Smooth muscle cell (in vitro differentiated cells): ENCODE data around the gene ABCG1. TPM values are rescaled to one million over a fixed set of nuclear protein-coding genes. Genes with fewer than 3 reads are reported as not detected.

ENCODE experiments used
- DNase-seq: peaks from one replicate; lab custom pipeline; 2025; ENCODE audit not compliant: unreplicated experiment; lab: John Stamatoyannopoulos, UW
- H2AFZ ChIP-seq: fragments of 200-600 bp; sonication (generic); 2 replicates; pipeline ENCODE4 v1.6.0; 2016; ENCODE audit warnings: antibody characterized with exemption, low read depth, mild to moderate bottlenecking
- H3F3A ChIP-seq: fragments of 200-600 bp; sonication (generic); 2 replicates; pipeline ENCODE4 v1.6.0; 2017; ENCODE audit warnings: antibody characterized with exemption, low read depth
- H3K27ac ChIP-seq: fragments of 200-600 bp; sonication (generic); 2 replicates; pipeline ENCODE4 v1.5.1; 2016; ENCODE audit warnings: low read depth, mild to moderate bottlenecking
- H3K27me3 ChIP-seq: fragments of 200-600 bp; sonication (generic); 2 replicates; pipeline ENCODE4 v1.6.1; 2016; ENCODE audit warnings: low read depth, mild to moderate bottlenecking
- H3K36me3 ChIP-seq: fragments of 200-600 bp; sonication (generic); 2 replicates; pipeline ENCODE4 v1.5.1; 2016; ENCODE audit warnings: low read depth
- H3K4me1 ChIP-seq: fragments of 200-600 bp; sonication (generic); 2 replicates; pipeline ENCODE4 v1.5.1; 2016; ENCODE audit warnings: low read depth
- H3K4me2 ChIP-seq: fragments of 200-600 bp; sonication (generic); 2 replicates; pipeline ENCODE4 v1.6.0; 2016; ENCODE audit warnings: mild to moderate bottlenecking
- H3K4me3 ChIP-seq: fragments of 200-600 bp; sonication (generic); 2 replicates; pipeline ENCODE4 v1.5.1; 2016; ENCODE audit warnings: mild to moderate bottlenecking
- H3K79me2 ChIP-seq: fragments of 200-600 bp; sonication (generic); 2 replicates; pipeline ENCODE4 v1.6.0; 2016; ENCODE audit warnings: low read depth, mild to moderate bottlenecking
- H3K9ac ChIP-seq: fragments of 200-600 bp; sonication (generic); 2 replicates; pipeline ENCODE4 v1.6.0; 2016; ENCODE audit warnings: low read depth
- H3K9me3 ChIP-seq: fragments of 200-600 bp; sonication (generic); replicated peaks from 2 replicates; pipeline ENCODE4 v1.5.1; 2016; ENCODE audit warnings: low read depth
- H4K20me1 ChIP-seq: fragments of 200-600 bp; sonication (generic); 2 replicates; pipeline ENCODE4 v1.6.0; 2016; ENCODE audit warnings: low read depth
- WGBS: methylation state at CpG from one replicate; pipeline ENCODE4 v1.1.7; 2016; ENCODE audit warnings: low lambda C conversion rate; 5-methylcytosine and 5-hydroxymethylcytosine counted together
- polyA plus RNA-seq: library from polyadenylated mRNA; unstranded; fragments of >200 nt; fragmentation: Nextera tagmentation; extraction: Ambion mirVana; gene quantifications from 2 replicates; pipeline ENCODE4 v1.2.1, GENCODE V29; 2016
- total RNA-seq: library from RNA; depleted of rRNA; stranded (reverse); fragments of >200 nt; gene quantifications from 2 replicates; pipeline ENCODE4 v1.2.3, GENCODE V29; 2014
- TF ChIP-seq, protein P1 (sequence below): fragments of 200-600 bp; sonication (generic); IDR thresholded peaks from 2 replicates; pipeline ENCODE4 v1.5.1; 2017; ENCODE audit warnings: borderline replicate concordance, mild to moderate bottlenecking, antibody characterized with exemption; ENCODE audit not compliant: insufficient read depth, poor library complexity, severe bottlenecking

ABCG1 gene
- total and polyA plus RNA-seq, 2 experiments from 2014 or later = 0.55 to 2.9 TPM

- Histone ChIP-seq H3K4me2 (no peak overlapping the region), H4K20me1 (no peaks in the 10 kb centered on the region), H3K27me3 (no peaks in the 10 kb centered on the region), H3K27ac (no peak overlapping the region), H2AFZ (no peak overlapping the region), H3K4me3 (no peak overlapping the region), H3K4me1 (peaks cover 8% of the 10 kb centered on the region), H3K9me3 (no peaks in the 10 kb centered on the region), H3K9ac (no peak overlapping the region), H3F3A (no peaks in the 10 kb centered on the region), H3K79me2 (no peaks in the 10 kb centered on the region), H3K36me3 (no peaks in the 10 kb centered on the region)
- DNase-seq = no peak
- 95% methylated on average over 14 of the region's 14 CpGs for WGBS
- TF ChIP-seq, protein P1, sequence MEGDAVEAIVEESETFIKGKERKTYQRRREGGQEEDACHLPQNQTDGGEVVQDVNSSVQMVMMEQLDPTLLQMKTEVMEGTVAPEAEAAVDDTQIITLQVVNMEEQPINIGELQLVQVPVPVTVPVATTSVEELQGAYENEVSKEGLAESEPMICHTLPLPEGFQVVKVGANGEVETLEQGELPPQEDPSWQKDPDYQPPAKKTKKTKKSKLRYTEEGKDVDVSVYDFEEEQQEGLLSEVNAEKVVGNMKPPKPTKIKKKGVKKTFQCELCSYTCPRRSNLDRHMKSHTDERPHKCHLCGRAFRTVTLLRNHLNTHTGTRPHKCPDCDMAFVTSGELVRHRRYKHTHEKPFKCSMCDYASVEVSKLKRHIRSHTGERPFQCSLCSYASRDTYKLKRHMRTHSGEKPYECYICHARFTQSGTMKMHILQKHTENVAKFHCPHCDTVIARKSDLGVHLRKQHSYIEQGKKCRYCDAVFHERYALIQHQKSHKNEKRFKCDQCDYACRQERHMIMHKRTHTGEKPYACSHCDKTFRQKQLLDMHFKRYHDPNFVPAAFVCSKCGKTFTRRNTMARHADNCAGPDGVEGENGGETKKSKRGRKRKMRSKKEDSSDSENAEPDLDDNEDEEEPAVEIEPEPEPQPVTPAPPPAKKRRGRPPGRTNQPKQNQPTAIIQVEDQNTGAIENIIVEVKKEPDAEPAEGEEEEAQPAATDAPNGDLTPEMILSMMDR = no peak
Observed at GRCh38 chr21:42311160-42311559, 92.2 kb downstream of the ABCG1 start.

DNA sequence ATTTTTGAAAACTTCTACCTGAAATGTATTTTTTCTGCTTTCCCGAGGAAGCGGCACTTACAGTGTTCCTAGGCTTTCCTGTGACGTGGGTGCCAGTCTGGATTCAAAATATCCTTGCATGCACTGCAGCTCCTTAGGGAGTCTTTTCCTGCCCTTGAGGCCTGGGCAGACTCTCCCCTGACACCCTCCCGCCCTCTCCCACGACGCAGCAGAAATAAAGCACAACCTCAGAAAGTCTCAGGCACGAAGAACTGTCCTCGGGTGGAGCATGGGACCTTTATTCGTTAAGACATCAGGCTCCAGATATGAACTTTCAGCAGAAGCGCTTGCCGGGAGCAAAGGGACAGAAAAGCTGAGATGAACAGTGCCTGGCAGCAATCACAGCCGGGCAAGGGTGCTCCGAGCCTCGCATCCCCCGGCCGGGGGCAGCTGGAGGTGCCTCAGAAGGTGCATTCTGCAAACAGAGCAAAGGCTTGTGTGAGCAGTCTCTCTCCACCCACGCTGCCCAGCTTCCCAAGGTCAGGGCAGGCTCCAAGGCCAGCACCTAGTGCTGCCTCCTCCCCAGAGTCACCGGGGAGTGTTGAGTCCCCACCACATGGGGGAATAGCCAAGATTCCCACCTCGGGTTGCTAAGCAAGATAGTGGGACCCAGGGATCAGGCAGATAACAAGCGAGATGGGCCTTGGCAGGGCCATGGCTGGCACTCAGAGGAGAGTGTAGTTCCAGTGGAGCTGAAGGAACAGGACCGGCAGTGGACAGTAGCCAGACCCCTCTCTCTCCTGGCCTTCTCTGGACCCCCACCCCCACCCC lies 93.1 kb downstream of the ABCG1 start:
- DNase-seq = no peak
- TF ChIP-seq, protein P1 = no peak
- Histone ChIP-seq H3K4me1 (peaks cover 8% of the 10 kb centered on the region), H3K9ac (no peak overlapping the region), H3K9me3 (no peaks in the 10 kb centered on the region), H3K79me2 (no peaks in the 10 kb centered on the region), H2AFZ (no peak overlapping the region), H3K4me2 (no peak overlapping the region), H3K36me3 (no peaks in the 10 kb centered on the region), H3K4me3 (no peak overlapping the region), H3F3A (no peaks in the 10 kb centered on the region), H3K27me3 (no peaks in the 10 kb centered on the region), H4K20me1 (no peaks in the 10 kb centered on the region), H3K27ac (no peak overlapping the region)
- WGBS = 88% methylated on average over 21 of the region's 21 CpGs

DNA sequence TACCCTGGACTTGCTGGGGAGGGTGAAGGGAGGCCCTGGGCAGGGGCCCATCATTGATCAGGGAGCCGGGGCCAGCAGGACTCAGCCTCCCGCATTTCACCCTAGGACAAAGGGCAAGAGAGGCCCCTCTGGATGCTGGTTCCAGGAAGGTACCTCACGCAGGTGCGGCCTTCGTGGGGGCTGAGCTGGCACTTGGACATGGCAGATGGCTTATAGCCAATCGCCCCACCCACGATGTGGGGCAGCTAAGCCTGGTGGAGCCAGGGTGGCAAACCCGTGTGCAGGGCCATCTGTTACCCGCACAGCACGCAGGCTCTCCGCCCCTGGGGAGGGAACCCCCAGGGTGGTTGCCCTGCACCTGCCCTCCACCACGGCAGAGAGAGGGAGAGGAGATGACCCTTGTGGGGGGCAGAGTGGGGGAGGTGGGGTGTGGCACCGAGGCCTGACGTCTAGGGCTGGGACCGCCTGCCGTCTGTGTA lies 93.7 kb downstream of the ABCG1 start:
- Histone ChIP-seq H3K79me2 (no peaks in the 10 kb centered on the region), H3K4me2 (no peak overlapping the region), H3K27me3 (no peaks in the 10 kb centered on the region), H3K27ac (no peak overlapping the region), H3K4me3 (no peak overlapping the region), H2AFZ (no peak overlapping the region), H3K4me1 (peaks cover 8% of the 10 kb centered on the region), H4K20me1 (no peaks in the 10 kb centered on the region), H3F3A (no peaks in the 10 kb centered on the region), H3K9ac (no peak overlapping the region), H3K9me3 (no peaks in the 10 kb centered on the region), H3K36me3 (no peaks in the 10 kb centered on the region)
- no peak for DNase-seq
- WGBS = 97% methylated on average over 11 of the region's 16 CpGs
- TF ChIP-seq, protein P1 = no peak
